ENCODE measurements around the gene ABCD1.

The ABCD1 gene

GRCh38 chrX:153763989-153764755 is 39.5 kb downstream of the ABCD1 start, which contains the start of gene PLXNB3:
TSS of gene PLXNB3 (plus strand) at chrX:153764249. CDS start at chrX:153765536, 1,287 bp downstream.
- peak; percentile 64 for DNase-seq

- no peak for DNase-seq
Measured at GRCh38 chrX:153764786-153765137, 40.1 kb downstream of the ABCD1 start.

- no peak for DNase-seq
Measured at GRCh38 chrX:153765138-153766079, 40.8 kb downstream of the ABCD1 start.

- DNase-seq = no peak
Measured at GRCh38 chrX:153766098-153766817, 41.6 kb downstream of the ABCD1 start.

GRCh38 chrX:153766871-153767673 is 42.4 kb downstream of the ABCD1 start:
- DNase-seq = no peak

- DNase-seq = no peak
Measured at GRCh38 chrX:153767674-153768055, 43.0 kb downstream of the ABCD1 start.

GRCh38 chrX:153768311-153769157 is 43.9 kb downstream of the ABCD1 start:
- DNase-seq = no peak

GRCh38 chrX:153769158-153769864 is 44.7 kb downstream of the ABCD1 start:
- no peak for DNase-seq

GRCh38 chrX:153769865-153770600 is 45.4 kb downstream of the ABCD1 start:
- DNase-seq = no peak

- no peak for DNase-seq
Measured at GRCh38 chrX:153770601-153771414, 46.2 kb downstream of the ABCD1 start.

GRCh38 chrX:153771415-153772315 is 47.0 kb downstream of the ABCD1 start:
- no peak for DNase-seq

- no peak for DNase-seq
Measured at GRCh38 chrX:153772316-153773217, 47.9 kb downstream of the ABCD1 start.

GRCh38 chrX:153773218-153773611 is 48.6 kb downstream of the ABCD1 start:
- no peak for DNase-seq

- DNase-seq = no peak
Measured at GRCh38 chrX:153773741-153774575, 49.3 kb downstream of the ABCD1 start.

- DNase-seq = no peak
Measured at GRCh38 chrX:153774576-153775292, 50.1 kb downstream of the ABCD1 start.

All from right forelimb (tissue), 1 donor.